ENCODE results near the gene MAML2. TPM values are rescaled to one million over a fixed set of nuclear protein-coding genes. Genes with fewer than 3 reads are reported as not detected.

MAML2 gene
- total and polyA plus RNA-seq, 10 donors: 2.7 to 43.4 (median 27.2) TPM

- TF ChIP-seq CTCF (IDR thresholded peaks at IDR 0.05 in 8 of 11, conservative IDR thresholded peaks at IDR 0.05 in 3 of 11): no peak
- no peak for TF ChIP-seq POLR2AphosphoS5 (IDR thresholded peaks at IDR 0.05)
- no peak for TF ChIP-seq POLR2A (IDR thresholded peaks at IDR 0.05)
- intact Hi-C loops (cut with DNase I; ENCODE audit: low total_unique reads): no loop called here
- no peak for DNase-seq
- no peaks in the 10 kb centered on the region for H3K27me3 ChIP-seq (replicated peaks in 1 of 7)
- H3K4me3 ChIP-seq: no peak overlapping the region
- H3K4me1 ChIP-seq: peaks cover 34 to 85% (median 69%) of the 10 kb centered on the region in 6 donors
- peak overlapping the region in 7 of 8 donors; percentile 26 to 93 (median 81) for H3K27ac ChIP-seq
- no peaks in the 10 kb centered on the region for H3K9me3 ChIP-seq
- H3K36me3 ChIP-seq: no peaks in the 10 kb centered on the region
- 93 to 97% (median 96%) methylated on average over 7 of the region's 7 CpGs for WGBS, 5 donors
Observed at GRCh38 chr11:96203567-96204365, 139.2 kb downstream of the MAML2 start.

- H3K36me3 ChIP-seq: no peaks in the 10 kb centered on the region
- DNase-seq: no peak
- peak overlapping the region in 5 of 8 donors; percentile 9 to 58 (median 55) for H3K27ac ChIP-seq
- H3K4me3 ChIP-seq: no peak overlapping the region
- no peaks in the 10 kb centered on the region for H3K9me3 ChIP-seq
- no peaks in the 10 kb centered on the region for H3K27me3 ChIP-seq (replicated peaks in 1 of 7)
- TF ChIP-seq CTCF (IDR thresholded peaks at IDR 0.05 in 8 of 11, conservative IDR thresholded peaks at IDR 0.05 in 3 of 11) (no peak), POLR2A (IDR thresholded peaks at IDR 0.05) (no peak), POLR2AphosphoS5 (IDR thresholded peaks at IDR 0.05) (no peak)
- intact Hi-C loops (cut with DNase I; ENCODE audit: low total_unique reads): no loop called here
- peaks cover 19 to 85% (median 58%) of the 10 kb centered on the region in 6 donors for H3K4me1 ChIP-seq
Observed at GRCh38 chr11:96200243-96200642, 142.8 kb downstream of the MAML2 start.

GRCh38 chr11:96199563-96200025 lies 143.4 kb downstream of the MAML2 start:
- intact Hi-C loops (cut with DNase I; ENCODE audit: low total_unique reads): no loop called here
- Histone ChIP-seq H3K9me3 (no peaks in the 10 kb centered on the region), H3K4me3 (no peak overlapping the region), H3K36me3 (no peaks in the 10 kb centered on the region), H3K4me1 (peaks cover 23 to 85% (median 58%) of the 10 kb centered on the region in 6 donors), H3K27me3 (replicated peaks in 1 of 7) (no peaks in the 10 kb centered on the region), H3K27ac (peak overlapping the region in 6 of 8 donors; percentile 7 to 58 (median 41))
- WGBS, 5 donors: 62 to 79% (median 76%) methylated on average over 10 of the region's 10 CpGs
- no peak for DNase-seq
- TF ChIP-seq POLR2A (IDR thresholded peaks at IDR 0.05): no peak
- TF ChIP-seq CTCF (IDR thresholded peaks at IDR 0.05 in 8 of 11, conservative IDR thresholded peaks at IDR 0.05 in 3 of 11): no peak
- TF ChIP-seq POLR2AphosphoS5 (IDR thresholded peaks at IDR 0.05): no peak

Measured in spleen (tissue), 11 donors.